Activated effector memory CD4-positive, alpha-beta T cell treated with Interleukin-2 at 50 U/mL for 16 hours (primary cell): ENCODE measurements around the gene C20orf204.

Experiments
- DNase-seq: peaks from one replicate; pipeline ENCODE4 v3.0.0-alpha.2; 2020

C20orf204 gene

DNA sequence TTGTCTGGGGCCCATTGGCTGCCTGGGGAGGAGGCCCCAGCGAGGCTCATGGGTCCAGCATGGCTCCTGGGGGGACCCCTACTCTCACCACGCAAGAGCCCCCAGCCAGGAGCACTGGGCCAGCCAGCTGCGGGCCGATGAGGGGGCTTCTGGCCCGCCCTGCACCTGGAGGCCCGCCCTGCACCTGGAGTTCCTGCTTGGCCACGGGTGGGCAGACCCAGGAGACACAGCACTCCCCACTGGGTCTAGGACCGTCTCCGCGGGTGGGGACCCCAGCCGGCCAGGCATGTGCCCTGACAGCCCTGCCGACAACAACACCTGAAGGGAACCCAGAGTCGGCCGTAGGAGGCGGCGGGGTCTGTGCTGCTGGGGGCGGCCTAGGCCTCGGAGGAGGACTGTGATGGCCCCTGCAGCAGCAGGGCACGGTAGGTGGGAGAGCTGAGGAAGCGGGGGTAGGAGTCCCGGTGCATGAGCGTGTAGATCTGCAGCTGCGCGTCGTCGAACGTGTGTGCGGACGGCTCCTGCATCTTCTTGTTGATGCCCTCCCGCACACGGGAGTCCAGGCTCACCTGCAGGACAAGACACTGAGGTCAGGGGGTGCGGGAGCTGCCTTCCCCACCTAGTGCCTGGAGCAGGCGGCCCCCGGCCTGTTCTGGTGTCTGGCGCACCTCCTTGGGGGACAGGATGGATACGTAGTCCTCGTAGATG lies 37.6 kb downstream of the C20orf204 start:
- DNase-seq: no peak

- no peak for DNase-seq
These were observed 38.3 kb downstream of the C20orf204 start for GRCh38 chr20:64074184-64074789.

DNA sequence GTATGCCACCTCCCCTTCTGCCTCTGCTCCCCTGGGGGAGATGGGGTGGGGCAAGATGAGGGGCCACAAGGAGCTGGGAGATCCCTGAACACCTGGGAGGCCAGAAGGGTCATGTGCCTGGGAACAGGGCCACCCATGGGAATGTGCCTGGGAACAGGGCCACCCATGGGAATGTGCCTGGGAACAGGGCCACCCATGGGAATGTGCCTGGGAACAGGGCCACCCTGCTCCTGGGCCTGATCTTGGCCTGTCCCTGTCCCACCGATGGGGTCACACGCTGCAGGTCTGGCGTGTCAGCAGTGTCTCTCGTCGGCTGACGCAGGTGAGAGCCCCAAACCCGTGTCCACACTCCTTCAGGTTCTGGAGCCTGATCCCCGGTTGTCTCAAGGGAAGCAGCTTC lies 39.0 kb downstream of the C20orf204 start:
- no peak for DNase-seq

DNA sequence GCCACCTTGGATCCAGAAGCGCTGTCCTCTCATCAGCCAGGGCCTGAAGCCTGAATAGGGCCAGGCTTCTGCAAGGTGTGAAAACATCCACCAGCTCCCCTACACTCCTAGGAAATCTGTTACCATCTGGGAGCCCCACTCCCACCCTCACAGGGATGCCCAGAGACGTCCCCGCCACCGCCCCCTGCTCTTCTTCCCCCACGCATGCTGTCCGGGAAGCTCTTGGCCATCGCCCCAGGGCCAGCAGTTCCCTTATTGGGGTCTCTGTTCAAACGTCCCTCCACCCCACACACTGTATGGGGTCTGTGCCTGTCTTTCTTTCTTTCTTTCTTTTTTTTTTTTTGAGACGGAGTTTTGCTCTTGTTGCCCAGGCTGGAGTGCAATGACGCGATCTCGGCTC lies 39.6 kb downstream of the C20orf204 start:
- DNase-seq: no peak

DNA sequence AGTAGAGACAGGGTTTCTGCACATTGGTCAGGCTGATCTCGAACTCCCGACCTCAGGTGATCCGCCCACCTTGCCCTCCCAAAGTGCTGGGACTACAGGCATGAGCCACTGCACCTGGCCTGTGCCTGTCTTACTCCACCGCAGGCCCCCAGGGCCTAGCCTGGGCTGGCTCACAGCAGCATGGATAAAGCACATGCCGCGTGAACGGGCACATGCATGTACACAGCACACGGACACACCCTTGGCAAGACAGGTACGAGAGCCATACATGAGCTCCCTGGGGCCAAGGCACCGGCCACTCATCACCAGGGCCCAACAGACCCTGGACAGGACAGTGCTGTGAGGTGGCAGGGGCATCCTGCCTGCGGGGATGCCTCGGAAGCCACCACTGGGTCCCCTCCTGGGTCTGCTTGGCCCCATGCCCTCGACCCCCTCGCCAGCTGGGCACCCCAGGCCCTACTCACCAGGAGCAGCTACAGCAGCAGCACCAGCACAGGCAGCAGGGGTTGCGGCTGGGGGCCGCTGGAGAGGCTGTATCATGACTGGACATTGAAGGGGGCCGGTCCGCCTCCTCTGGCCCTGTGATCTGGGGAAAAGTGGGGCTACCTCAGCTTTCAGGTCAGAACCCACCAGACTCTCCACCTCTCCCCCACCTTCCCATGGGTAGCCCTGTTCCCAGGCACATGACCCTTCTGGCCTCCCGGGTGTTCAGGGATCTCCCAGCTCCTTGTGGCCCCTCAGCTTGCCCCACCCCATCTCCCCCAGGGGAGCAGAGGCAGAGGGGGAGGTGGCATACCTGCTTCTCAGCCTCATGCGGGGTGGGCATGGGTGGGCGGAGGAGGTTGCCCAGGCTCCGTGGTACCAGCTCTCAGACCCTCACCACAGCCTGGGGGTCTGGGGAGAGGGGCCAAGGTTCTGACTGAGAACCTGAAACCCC lies 40.3 kb downstream of the C20orf204 start:
- DNase-seq: no peak

GRCh38 chr20:64077094-64077493 lies 41.1 kb downstream of the C20orf204 start:
- peak; percentile 29 for DNase-seq

DNA sequence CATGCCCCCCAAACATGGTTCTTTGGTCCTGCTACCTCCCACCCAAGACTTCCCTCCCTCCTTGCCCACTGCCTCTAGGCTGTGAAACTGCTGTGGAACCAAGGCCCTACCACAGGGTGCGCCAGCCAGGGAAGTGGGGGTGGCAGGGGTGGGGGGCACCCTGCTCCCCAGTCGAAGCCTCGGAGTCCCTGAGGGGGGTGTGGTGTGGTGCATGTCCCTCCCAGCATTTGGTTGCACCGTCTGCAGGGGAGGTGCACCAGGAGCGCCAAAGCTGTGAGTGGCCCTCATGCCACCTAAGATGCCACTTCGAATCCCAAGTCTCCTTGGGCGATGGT lies 41.5 kb downstream of the C20orf204 start:
- DNase-seq: no peak

DNA sequence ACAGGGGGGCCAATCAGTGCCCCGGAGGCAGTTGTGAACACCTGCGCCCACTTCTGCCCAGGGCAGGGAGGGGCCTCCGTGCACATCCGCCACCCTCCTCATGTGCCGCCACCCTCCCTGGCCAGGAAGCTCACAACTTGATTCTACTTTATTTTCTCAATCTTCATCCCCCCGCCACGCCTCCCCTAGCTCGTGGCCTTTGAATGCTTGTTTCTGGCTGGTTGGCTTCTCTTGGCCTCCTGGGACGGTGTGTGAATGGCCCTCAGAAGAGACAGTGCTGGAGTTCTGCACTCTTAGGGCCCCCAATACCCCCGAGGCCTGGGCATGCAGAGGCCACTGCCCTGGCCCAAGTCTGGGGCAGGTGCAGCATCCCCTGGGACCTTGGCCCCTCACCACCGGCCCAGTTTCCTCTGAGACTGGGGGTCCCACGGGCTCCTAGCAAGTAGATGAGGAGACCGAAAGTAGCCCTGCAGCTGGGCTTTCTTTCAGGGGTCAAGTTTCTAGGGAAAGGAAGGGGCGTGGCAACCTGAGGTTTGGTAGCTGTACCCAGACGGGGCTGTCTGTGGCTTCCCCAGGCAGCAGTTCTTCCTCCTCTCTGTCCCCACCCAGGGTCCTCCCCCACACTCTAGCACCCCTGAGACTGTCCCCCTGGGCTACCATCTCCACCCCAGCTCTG lies 42.0 kb downstream of the C20orf204 start:
- DNase-seq: peak; percentile 65

- DNase-seq: no peak
These were observed 42.9 kb downstream of the C20orf204 start for GRCh38 chr20:64078934-64079272.

DNA sequence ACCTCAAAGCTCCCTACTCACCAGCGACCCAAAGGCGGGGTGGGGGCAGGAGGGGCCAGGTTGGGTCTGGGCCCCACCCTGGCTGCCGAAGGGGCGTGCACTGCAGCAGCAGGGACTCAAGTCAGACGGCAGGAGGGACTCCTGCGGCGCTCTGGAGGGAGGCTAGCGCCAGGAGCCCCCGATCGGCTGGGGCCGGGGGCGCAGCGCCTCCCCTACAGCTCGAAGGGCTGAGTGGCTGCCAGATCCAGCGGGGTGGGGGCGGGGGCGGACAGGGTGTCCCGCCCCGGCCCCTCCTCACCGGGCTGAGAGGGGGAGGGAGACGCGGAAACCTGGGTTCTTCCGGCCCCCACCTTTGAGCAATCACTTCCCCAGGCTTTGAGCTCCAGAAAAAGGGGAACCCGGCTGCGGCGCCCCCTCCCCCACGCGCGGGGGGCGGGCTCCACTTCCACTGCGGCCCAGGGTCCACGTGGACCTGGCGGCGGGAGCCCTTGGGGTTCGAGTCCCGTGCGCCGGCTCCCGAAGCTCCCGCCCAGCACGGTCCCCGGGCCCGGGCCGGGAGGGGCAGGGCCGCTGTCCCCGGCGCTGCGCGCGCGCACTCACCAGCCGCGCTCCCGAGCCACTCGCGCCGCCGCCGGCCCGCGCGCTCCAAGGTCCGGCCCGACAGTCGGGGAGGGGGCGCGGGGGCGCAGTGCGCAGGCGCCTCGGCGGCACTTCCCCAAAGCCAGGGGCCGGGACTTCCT lies 43.5 kb downstream of the C20orf204 start, which contains the start of gene RGS19:
Gene RGS19 (minus strand): TSS at position 246 of the 740 bp plus-strand sequence. CDS start 2,632 bp downstream, outside the sequence.
- DNase-seq: peak; percentile 66

DNA sequence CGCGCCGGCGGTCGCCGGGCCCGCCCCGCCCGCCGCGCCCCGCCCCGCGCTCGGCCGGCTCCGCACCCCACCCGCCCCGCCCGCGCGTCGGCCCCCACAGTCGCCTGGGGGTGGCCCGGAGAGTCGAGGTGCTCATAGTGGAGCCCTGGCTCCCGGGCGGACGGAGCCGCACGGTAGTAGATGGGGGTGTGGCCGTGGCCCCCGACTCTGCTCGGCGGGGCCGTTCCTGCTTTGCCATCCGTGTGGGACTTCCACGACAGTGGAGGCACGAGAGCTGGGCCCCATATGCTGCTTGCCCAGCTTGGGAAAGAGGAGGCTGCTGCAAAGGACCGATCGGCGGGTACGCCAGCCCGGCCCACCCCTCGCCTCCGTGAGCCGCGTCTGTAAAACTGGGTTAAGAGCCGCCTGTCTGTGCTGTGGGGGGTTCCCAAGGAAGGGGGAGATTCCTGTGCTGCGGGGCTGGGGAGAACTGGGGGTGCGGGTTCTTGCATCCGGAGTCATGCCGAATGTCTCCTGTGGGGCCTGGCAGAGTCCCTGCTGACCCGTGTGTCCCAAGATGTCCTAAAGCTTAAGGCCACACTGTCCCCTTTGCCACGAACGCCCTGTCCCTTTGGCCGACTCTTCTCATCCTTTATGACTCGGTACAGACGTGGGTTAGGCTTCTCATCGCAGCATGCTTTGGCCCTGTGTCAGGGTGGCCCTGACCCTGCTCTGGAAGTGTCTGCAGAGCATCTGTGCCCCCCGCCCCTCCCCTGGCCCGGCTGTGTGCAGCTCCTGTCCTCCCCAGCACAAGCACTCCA lies 44.2 kb downstream of the C20orf204 start, which contains the start of gene OPRL1:
Gene OPRL1 (plus strand): TSS at position 70 of the 800 bp plus-strand sequence. CDS start 12,639 bp downstream, outside the sequence.
- no peak for DNase-seq

GRCh38 chr20:64080813-64081623 lies 45.0 kb downstream of the C20orf204 start:
- DNase-seq: no peak

GRCh38 chr20:64081624-64081964 lies 45.6 kb downstream of the C20orf204 start:
- no peak for DNase-seq

GRCh38 chr20:64082126-64082731 lies 46.2 kb downstream of the C20orf204 start:
- no peak for DNase-seq

DNA sequence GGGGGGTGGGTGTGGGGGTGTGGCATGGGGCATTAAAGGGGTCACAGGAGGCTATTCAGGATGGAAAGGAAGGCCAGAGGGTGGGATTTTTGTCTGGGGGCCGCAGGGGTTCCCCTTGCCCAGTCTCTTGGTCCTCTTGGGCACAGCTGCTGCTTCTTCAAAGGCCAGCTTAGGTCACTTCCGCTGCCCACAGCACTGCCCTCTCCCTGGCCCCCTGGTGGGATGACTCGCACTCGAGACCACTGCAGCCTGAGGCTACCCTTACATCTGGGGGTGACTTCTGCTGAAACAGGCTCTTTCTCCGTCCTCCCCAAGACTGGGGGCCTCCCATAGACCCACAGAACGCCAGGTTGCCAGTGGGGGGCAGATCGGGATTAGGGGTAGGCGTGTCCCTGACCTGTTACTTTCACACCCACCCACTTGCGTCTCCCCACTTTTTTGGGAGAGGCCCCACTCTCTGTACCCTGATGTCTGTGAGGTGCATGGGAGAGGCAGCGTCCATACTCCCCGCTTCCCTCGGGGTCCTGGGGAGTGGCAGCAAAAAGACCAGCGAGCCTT lies 46.9 kb downstream of the C20orf204 start:
- DNase-seq: no peak

DNA sequence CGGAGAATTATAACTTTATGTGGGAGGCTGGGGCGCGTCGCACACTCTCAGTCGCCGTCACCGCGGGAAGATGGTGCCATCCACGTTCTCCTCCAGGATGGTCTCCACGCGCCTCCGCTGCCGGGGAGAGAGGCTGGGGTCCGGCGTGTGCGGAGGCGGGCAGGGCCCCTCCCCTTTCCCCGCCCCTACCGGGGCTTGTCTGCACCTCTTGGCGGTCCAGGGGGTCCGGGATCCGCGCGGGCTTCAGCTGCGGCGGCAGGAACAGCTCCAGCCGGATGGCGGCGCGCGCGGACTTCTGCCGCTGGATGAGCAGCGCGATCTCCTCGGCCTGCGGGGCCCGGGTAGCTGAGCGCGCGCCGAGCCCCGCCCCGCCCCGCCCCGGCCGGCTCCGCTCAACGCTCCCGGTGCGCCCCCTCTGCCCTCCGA lies 47.4 kb downstream of the C20orf204 start:
- DNase-seq: peak; percentile 56

DNA sequence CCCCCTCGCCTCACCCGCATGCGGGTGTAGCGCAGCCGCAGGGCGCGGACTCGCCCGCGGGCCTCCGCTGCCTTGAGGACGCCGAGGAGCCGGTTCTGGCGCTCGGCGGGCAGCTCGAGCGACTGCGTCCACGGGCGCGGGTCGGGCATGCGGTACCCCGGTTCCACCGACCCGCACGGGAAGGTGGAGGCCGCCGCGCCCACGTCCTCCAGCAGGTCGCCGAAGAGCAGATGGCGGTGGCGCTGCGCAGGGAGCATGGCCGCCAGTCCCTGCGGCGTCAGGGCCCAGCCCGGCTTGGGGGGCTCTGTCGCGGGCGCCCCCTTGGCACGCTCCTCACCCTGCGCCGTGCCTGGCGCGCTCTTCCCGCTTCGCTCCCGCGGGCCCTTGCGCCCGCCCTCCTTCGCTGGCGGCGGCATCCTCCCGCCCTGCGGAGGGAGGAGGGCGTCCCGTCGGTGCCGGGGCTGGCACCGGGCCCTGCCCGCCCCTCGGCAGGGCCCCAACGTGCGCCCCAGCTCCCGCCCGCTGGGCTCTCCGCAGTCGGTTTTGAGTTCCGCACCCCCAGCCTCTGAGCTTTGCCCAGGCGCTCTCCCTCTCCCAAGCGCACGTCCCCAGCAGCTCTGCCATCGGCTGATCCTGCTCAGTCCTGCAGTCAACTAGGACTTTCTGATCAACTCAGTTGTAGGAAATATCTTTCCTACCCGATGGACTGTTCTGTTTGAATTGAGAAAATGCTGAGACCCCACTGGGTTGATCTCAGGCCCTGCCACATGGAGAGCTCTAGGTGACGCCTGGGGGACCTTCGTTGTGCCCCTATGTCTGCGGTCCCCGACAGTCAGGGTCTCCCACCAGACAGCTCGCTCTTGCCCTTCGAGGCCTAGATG lies 48.1 kb downstream of the C20orf204 start, which contains the start of gene LKAAEAR1:
Gene LKAAEAR1 (minus strand): TSS at position 595 of the 881 bp plus-strand sequence. CDS start 179 bp downstream, at position 416.
- no peak for DNase-seq

- DNase-seq: no peak
These were observed 48.7 kb downstream of the C20orf204 start for GRCh38 chr20:64084685-64085152.
